ENCODE data around the gene RFPL2.

Gene RFPL2

DNA sequence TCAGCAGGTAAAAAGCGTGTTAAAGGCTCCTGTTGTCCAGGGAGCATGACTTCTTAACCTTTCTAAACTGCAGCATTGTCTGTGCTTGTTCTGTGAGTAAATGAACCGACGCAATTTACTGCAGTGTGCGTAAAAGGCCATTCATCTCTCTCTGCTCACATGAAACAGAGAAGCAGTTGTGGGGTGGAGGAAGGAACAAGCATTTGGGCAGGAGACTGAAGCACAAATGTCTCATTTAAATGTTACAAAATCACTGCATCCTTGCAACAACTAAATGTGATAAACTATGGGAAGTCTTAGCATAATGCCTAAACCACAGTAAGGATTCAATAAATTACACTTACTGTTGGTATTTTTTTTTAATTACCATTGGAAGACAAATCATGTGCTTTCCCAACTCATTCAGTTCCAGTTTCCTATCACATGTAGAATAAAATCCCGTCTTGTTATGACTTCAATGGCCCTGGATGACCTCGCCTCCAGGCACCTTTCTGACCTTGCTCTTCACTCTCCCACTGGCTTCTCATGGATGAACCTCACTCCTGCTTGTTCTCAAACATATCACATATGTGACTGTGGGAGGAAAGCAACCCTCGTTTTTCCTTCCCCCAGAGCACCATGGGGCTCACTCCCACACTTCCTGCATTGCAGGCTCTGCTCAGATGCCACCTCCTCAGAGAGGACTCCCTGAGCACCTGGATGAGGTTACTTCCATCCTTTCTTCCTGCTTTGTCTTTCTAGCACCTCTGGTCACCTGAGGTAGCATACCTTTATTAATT, 21.6 kb upstream of the RFPL2 start:
- Histone ChIP-seq H3K4me1 (ENCODE audit: insufficient read depth, low read length) (no peaks in the 10 kb centered on the region), H3K9me3 (ENCODE audit: low read length) (no peaks in the 10 kb centered on the region), H3K36me3 (ENCODE audit: insufficient read depth, low read length) (no peaks in the 10 kb centered on the region), H3K27me3 (ENCODE audit: control insufficient read depth in 1 of 2, insufficient read depth in 2 of 2, low read length in 2 of 2) (no peaks in the 10 kb centered on the region), H3K27ac (ENCODE audit: low read depth, low read length) (no peak overlapping the region), H3K4me3 (ENCODE audit: low read depth in 1 of 2, low read length in 2 of 2) (no peak overlapping the region), H3K9ac (ENCODE audit: low read length) (no peak overlapping the region)

DNA sequence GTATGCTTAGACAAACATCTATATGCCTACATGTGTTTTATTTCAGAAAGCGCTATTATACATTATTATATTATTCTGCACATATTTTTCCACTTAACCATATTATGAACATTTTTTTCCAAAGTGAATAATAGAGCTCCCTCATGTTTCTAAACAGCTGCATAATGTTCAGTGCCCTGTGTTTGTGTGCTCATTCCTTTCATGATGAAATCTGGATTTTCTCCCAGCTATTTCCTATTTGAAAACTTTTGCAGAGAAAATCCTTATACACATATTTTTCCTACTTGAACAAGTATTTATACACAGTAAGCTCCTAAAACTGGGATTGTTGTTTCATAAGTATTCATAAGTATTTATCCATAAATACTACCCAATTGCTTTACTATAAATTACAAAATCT, 18.1 kb upstream of the RFPL2 start:
- Histone ChIP-seq H3K27me3 (ENCODE audit: control insufficient read depth in 1 of 2, insufficient read depth in 2 of 2, low read length in 2 of 2) (no peaks in the 10 kb centered on the region), H3K36me3 (ENCODE audit: insufficient read depth, low read length) (no peaks in the 10 kb centered on the region), H3K27ac (ENCODE audit: low read depth, low read length) (no peak overlapping the region), H3K4me1 (ENCODE audit: insufficient read depth, low read length) (no peaks in the 10 kb centered on the region), H3K4me3 (ENCODE audit: low read depth in 1 of 2, low read length in 2 of 2) (no peak overlapping the region), H3K9me3 (ENCODE audit: low read length) (no peaks in the 10 kb centered on the region), H3K9ac (ENCODE audit: low read length) (no peak overlapping the region)

GRCh38 chr22:32219026-32219425, 14.2 kb upstream of the RFPL2 start:
- Histone ChIP-seq H3K9ac (ENCODE audit: low read length) (no peak overlapping the region), H3K4me1 (ENCODE audit: insufficient read depth, low read length) (no peaks in the 10 kb centered on the region), H3K4me3 (ENCODE audit: low read depth in 1 of 2, low read length in 2 of 2) (no peak overlapping the region), H3K27ac (ENCODE audit: low read depth, low read length) (no peak overlapping the region), H3K9me3 (ENCODE audit: low read length) (no peaks in the 10 kb centered on the region), H3K27me3 (ENCODE audit: control insufficient read depth in 1 of 2, insufficient read depth in 2 of 2, low read length in 2 of 2) (no peaks in the 10 kb centered on the region), H3K36me3 (ENCODE audit: insufficient read depth, low read length) (no peaks in the 10 kb centered on the region)

- no peak overlapping the region for H3K27ac ChIP-seq (ENCODE audit: low read depth, low read length)
- H3K27me3 ChIP-seq (ENCODE audit: control insufficient read depth in 1 of 2, insufficient read depth in 2 of 2, low read length in 2 of 2), result no peaks in the 10 kb centered on the region
- H3K4me1 ChIP-seq (ENCODE audit: insufficient read depth, low read length), result no peaks in the 10 kb centered on the region
- no peak overlapping the region for H3K9ac ChIP-seq (ENCODE audit: low read length)
- no peaks in the 10 kb centered on the region for H3K9me3 ChIP-seq (ENCODE audit: low read length)
- H3K36me3 ChIP-seq (ENCODE audit: insufficient read depth, low read length), result no peaks in the 10 kb centered on the region
- no peak overlapping the region for H3K4me3 ChIP-seq (ENCODE audit: low read depth in 1 of 2, low read length in 2 of 2)
Observed at GRCh38 chr22:32218470-32218869, 13.6 kb upstream of the RFPL2 start.

DNA sequence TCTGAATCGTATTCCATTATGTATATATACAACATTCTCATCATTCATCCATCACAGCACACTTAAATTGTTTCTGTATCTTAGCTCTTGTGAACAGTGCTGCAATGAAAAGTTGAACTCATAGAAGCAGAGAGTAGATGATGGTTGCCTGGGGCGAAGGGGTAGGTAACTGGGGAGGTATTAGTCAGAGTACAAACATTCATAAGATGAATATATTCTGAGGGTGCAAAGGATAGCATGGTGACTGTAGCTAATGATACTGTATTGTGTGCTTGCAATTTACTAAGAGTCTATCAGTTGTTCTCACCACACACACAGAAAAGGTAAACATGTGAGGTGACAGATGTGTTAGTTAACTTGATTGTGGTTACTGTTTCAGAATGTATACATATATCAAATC, 12.6 kb upstream of the RFPL2 start:
- Histone ChIP-seq H3K9me3 (ENCODE audit: low read length) (no peaks in the 10 kb centered on the region), H3K4me1 (ENCODE audit: insufficient read depth, low read length) (no peaks in the 10 kb centered on the region), H3K36me3 (ENCODE audit: insufficient read depth, low read length) (no peaks in the 10 kb centered on the region)

DNA sequence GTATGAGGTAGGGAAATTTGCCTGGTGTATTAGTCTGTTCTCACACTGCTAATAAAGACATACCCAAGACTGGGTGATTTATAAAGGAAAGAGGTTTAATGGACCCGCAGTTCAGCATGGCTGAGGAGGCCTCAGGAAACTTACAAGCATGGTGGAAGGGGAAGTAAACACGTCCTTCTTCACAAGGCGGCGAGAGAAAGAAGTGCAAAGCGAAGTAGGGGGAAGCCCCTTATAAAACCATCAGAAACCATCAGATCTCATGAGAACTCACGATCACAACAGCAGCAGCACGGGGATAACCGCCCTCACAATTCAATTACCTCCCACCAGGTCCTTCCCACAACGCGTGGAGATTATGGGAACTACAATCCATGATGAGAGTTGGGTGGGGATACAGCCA, 12.0 kb upstream of the RFPL2 start:
- Histone ChIP-seq H3K4me1 (ENCODE audit: insufficient read depth, low read length) (no peaks in the 10 kb centered on the region), H3K27ac (ENCODE audit: low read depth, low read length) (no peak overlapping the region), H3K9ac (ENCODE audit: low read length) (no peak overlapping the region), H3K9me3 (ENCODE audit: low read length) (no peaks in the 10 kb centered on the region), H3K36me3 (ENCODE audit: insufficient read depth, low read length) (no peaks in the 10 kb centered on the region), H3K4me3 (ENCODE audit: low read depth in 1 of 2, low read length in 2 of 2) (no peak overlapping the region), H3K27me3 (ENCODE audit: control insufficient read depth in 1 of 2, insufficient read depth in 2 of 2, low read length in 2 of 2) (no peaks in the 10 kb centered on the region)

More for the DNA sequence above, 12.6 kb upstream of the RFPL2 start:
- Histone ChIP-seq H3K4me3 (ENCODE audit: low read depth in 1 of 2, low read length in 2 of 2) (no peak overlapping the region), H3K9ac (ENCODE audit: low read length) (no peak overlapping the region), H3K27ac (ENCODE audit: low read depth, low read length) (no peak overlapping the region), H3K27me3 (ENCODE audit: control insufficient read depth in 1 of 2, insufficient read depth in 2 of 2, low read length in 2 of 2) (no peaks in the 10 kb centered on the region)

DNA sequence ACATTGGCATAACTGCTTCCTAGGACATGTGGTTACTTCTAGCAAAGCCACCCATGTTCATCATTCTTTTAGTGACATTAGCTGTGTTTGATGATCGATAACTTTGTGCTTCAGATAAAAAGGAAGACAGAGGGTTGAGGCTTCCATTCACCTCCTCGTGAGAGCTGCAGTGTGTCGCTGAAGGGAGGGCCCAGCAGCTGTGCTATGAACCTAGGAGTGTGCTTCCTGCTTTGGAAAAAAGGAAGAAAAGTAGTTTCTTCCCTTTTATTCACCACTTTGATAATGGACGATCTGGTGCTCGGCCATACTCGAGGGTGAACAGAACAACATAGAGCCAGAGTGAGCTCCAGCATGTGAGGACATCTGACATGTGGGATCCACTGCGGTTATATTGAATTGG, 6.1 kb upstream of the RFPL2 start:
- H3K4me3 ChIP-seq (ENCODE audit: low read depth in 1 of 2, low read length in 2 of 2), result no peak overlapping the region

GRCh38 chr22:32208681-32209080, 3.8 kb upstream of the RFPL2 start:
- peaks cover 0 to 13% of the 10 kb centered on the region in 2 donors for H3K27me3 ChIP-seq (ENCODE audit: control insufficient read depth in 1 of 2, insufficient read depth in 2 of 2, low read length in 2 of 2)
- no peak overlapping the region for H3K27ac ChIP-seq (ENCODE audit: low read depth, low read length)
- no peaks in the 10 kb centered on the region for H3K9me3 ChIP-seq (ENCODE audit: low read length)
- no peaks in the 10 kb centered on the region for H3K36me3 ChIP-seq (ENCODE audit: insufficient read depth, low read length)
- H3K4me3 ChIP-seq (ENCODE audit: low read depth in 1 of 2, low read length in 2 of 2), result no peak overlapping the region
- no peaks in the 10 kb centered on the region for H3K4me1 ChIP-seq (ENCODE audit: insufficient read depth, low read length)
- H3K9ac ChIP-seq (ENCODE audit: low read length), result no peak overlapping the region

More for the DNA sequence above, 6.1 kb upstream of the RFPL2 start:
- H3K36me3 ChIP-seq (ENCODE audit: insufficient read depth, low read length), result no peaks in the 10 kb centered on the region
- H3K9me3 ChIP-seq (ENCODE audit: low read length), result no peaks in the 10 kb centered on the region
- no peaks in the 10 kb centered on the region for H3K4me1 ChIP-seq (ENCODE audit: insufficient read depth, low read length)
- peaks cover 0 to 2% of the 10 kb centered on the region in 2 donors for H3K27me3 ChIP-seq (ENCODE audit: control insufficient read depth in 1 of 2, insufficient read depth in 2 of 2, low read length in 2 of 2)
- no peak overlapping the region for H3K27ac ChIP-seq (ENCODE audit: low read depth, low read length)
- no peak overlapping the region for H3K9ac ChIP-seq (ENCODE audit: low read length)

DNA sequence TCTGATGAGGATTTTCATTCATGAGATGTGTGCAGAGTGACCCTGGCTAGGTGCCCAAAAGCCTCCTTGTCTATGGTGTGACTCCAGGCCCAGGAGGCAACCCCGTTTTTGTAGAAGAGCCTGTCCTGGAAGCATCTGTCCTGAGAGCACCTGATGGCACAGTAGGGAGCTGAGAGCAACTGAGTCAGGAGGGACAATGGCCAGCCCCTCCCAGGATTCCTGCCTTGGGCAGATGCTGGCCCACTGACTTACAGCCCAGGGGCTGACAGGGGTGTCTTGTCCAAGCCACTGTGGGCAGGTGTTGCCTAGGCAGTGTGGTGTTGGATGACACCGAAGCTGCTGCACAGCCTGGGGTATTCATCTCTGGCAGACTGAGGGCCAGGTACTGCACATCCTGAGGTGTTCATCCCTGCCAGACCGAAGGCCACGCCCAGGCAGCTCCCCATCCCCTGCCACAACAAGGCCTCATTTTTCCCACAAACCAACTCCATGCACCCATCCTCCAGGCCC, 3.2 kb upstream of the RFPL2 start:
- Histone ChIP-seq H3K4me3 (ENCODE audit: low read depth in 1 of 2, low read length in 2 of 2) (no peak overlapping the region), H3K9me3 (ENCODE audit: low read length) (no peaks in the 10 kb centered on the region), H3K36me3 (ENCODE audit: insufficient read depth, low read length) (no peaks in the 10 kb centered on the region), H3K27ac (ENCODE audit: low read depth, low read length) (no peak overlapping the region), H3K9ac (ENCODE audit: low read length) (no peak overlapping the region), H3K27me3 (ENCODE audit: control insufficient read depth in 1 of 2, insufficient read depth in 2 of 2, low read length in 2 of 2) (peaks cover 0 to 20% of the 10 kb centered on the region in 2 donors), H3K4me1 (ENCODE audit: insufficient read depth, low read length) (no peaks in the 10 kb centered on the region)

DNA sequence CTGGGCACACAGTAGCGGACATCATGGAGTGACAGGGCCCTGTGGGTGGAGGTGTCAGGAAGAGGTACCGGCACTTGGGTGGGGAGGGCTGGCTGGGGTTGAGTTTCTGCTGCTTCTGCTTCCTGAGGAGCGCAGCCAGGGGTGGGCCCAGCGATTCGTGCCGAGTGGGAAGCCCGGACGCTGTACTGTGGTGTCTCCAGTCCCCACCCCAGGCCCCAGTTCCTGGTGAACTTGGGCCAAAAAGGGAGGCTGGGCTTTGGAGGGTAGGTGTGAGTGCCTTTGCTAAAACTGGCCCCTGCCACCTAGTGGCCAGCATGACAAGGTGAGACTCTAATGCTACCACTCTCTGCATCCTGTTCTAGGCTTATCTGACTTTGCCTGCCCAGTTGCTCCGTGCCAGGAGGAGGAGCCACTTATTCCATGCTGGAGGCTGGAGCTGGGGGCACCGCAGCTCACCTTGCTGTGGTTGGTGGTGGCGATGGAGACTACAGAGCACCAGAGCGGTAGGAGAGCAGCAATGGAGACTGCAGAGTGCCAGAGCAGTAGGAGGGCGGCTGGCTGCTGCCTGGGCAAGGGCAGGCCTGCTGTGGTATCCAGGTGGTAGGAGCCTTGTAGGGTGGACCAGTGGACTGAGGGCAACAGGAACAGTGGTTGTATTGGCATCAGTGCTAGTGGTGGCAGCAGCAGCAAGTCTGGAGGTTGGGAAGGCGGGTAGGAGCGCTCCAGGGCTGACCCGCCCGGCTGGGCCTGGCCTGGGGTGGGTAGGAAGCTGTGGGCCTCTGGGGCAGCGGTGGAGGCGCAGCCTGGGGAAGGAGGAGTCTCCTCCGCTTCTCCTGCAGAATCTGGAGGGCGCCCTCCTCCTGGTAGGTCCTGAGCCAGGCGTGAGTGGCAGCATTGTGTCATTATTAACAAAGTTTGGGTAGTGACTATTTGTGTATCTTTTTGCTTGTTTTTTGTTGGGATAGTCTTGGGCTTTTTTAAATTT, 2.2 kb upstream of the RFPL2 start:
- H3K36me3 ChIP-seq (ENCODE audit: insufficient read depth, low read length), result no peaks in the 10 kb centered on the region
- H3K9me3 ChIP-seq (ENCODE audit: low read length), result no peaks in the 10 kb centered on the region
- H3K9ac ChIP-seq (ENCODE audit: low read length), result no peak overlapping the region
- H3K4me1 ChIP-seq (ENCODE audit: insufficient read depth, low read length), result no peaks in the 10 kb centered on the region
- no peak overlapping the region for H3K27ac ChIP-seq (ENCODE audit: low read depth, low read length)
- peaks cover 0 to 24% of the 10 kb centered on the region in 2 donors for H3K27me3 ChIP-seq (ENCODE audit: control insufficient read depth in 1 of 2, insufficient read depth in 2 of 2, low read length in 2 of 2)
- no peak overlapping the region for H3K4me3 ChIP-seq (ENCODE audit: low read depth in 1 of 2, low read length in 2 of 2)

DNA sequence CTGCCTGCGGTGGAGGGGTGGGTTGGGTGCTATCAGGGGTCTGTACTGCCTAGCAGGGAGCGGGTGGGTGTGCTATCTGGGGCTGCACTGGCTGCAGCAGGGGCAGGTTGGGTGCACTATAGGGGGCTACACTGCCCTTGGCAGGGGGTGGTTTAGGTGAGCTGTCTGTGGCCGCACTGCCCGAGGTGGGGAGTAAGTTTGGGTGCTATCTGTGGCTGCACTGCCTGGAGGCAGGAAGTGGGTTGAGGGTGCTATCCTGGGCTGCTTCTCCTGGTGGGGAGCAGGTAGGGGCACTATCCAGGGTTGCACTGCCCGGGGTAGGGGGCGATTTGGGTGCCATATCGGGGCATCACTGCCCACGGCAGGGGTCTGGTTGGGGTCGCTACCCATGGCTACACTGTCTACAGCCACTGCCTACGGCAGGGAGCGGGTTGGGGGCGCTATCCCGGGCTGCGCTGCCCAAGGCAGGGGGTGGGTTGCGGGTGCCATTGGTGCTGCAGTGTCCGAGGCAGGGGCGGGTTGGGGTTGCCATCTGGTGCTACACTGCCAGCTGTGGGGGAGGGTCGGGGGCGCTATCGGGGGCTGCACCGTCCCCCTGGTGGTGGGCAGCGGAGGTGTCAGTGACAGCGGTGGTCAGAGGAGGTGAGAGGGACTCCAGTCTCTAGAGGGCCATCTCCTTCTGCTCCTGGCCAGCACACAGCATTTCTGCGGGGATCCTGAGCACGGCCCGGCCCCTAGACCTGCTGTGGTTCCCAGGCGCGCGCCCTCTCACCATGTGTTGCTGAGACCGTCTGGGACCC, 1.3 kb upstream of the RFPL2 start:
- H3K4me3 ChIP-seq (ENCODE audit: low read depth in 1 of 2, low read length in 2 of 2), result no peak overlapping the region

More for the DNA sequence above, 1.3 kb upstream of the RFPL2 start:
- Histone ChIP-seq H3K36me3 (ENCODE audit: insufficient read depth, low read length) (no peaks in the 10 kb centered on the region), H3K27me3 (ENCODE audit: control insufficient read depth in 1 of 2, insufficient read depth in 2 of 2, low read length in 2 of 2) (peaks cover 0 to 24% of the 10 kb centered on the region in 2 donors), H3K9ac (ENCODE audit: low read length) (no peak overlapping the region), H3K9me3 (ENCODE audit: low read length) (no peaks in the 10 kb centered on the region), H3K27ac (ENCODE audit: low read depth, low read length) (no peak overlapping the region), H3K4me1 (ENCODE audit: insufficient read depth, low read length) (no peaks in the 10 kb centered on the region)

Measured in muscle layer of colon (tissue), 2 donors.